GF-D8 (cell line): Measurements from ENCODE around the gene TMCO4.

Source experiments
- DNase-seq: peaks from one replicate; lab custom pipeline; 2025; lab: John Stamatoyannopoulos, UW

The TMCO4 gene

GRCh38 chr1:19684677-19685076 is 115.0 kb downstream of the TMCO4 start:
- DNase-seq, result no peak

DNA sequence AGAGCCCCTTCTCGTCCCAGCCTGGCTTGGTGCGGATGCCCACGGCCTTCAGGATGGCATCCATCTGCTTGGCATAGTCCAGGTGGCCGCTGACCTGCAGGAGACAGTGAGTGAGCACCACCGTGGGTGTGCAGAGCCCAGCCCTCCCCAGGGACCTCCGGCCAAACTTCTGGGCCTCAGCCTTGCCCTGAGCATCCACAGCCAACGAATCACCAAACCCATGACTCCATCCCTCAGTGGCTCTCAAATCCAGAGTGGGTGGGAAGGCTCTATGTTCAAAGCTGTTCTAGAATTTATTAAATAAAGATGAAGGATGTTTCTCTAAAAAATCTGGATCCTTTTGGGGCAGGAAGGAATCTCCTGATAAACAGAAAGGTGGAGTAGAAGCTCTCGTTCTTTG is 116.4 kb downstream of the TMCO4 start:
- DNase-seq, result no peak

GRCh38 chr1:19682901-19683300 is 116.8 kb downstream of the TMCO4 start:
- DNase-seq, result no peak

GRCh38 chr1:19682257-19682656 is 117.5 kb downstream of the TMCO4 start:
- DNase-seq, result no peak

DNA sequence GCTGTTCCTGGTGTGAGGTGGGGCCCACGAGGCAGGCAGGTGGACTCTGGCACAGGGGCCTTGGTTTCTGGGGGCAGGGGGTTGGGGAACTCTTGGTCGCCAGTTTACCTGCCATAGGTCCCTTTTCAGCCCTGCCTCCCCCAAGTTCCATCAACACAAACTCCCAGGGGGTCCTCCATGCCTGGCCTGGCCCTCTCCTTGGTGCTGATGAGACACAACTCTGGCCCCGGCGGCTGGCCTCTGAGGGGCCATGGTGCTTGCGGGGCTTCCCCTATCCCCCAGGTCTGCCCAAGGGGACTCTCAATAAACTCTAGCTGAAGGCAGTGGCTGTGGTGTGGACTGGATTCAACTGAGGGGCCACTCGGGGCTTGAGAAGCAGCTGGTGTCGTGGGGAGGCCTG is 119.1 kb downstream of the TMCO4 start:
- DNase-seq, result no peak

DNA sequence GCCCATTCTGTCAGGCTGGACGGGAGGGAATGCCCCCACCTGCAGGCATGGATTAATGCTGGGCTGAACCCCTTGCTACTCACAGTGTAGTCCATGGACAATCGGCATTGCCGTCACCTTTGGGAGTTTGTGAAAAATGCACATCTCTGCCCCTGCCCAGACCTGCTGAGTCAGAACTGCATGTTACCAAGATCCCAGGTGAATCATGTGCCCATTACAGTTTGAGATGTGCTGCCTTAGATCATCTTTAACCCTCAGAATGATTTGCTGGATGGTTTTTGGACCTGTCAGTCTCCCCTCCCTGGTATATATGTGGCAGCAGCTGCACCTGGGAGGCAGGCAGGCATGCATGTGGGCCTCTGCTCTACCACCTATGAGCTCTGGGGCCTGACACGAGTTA is 120.0 kb downstream of the TMCO4 start:
- DNase-seq, result no peak

DNA sequence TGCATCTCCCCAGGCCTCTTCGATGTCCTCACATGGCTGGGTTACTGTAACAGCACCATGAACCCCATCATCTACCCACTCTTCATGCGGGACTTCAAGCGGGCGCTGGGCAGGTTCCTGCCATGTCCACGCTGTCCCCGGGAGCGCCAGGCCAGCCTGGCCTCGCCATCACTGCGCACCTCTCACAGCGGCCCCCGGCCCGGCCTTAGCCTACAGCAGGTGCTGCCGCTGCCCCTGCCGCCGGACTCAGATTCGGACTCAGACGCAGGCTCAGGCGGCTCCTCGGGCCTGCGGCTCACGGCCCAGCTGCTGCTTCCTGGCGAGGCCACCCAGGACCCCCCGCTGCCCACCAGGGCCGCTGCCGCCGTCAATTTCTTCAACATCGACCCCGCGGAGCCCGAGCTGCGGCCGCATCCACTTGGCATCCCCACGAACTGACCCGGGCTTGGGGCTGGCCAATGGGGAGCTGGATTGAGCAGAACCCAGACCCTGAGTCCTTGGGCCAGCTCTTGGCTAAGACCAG is 120.7 kb downstream of the TMCO4 start:
- no peak for DNase-seq

DNA sequence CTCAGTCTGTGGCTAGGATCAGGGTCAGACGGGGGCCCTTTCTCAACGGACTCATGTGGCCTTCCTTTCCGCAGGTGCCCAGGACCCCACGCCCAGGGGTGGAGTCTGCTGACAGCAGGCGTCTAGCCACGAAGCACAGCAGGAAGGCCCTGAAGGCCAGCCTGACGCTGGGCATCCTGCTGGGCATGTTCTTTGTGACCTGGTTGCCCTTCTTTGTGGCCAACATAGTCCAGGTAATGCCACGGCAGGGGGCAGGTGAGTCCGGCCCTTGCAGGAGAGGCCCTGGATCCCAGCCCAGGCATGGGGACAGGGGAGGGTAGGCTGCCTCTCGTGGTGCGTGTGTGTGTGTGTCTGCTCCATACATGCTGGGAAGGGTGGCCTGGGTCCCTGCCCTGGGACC is 121.2 kb downstream of the TMCO4 start:
- DNase-seq, result no peak

- no peak for DNase-seq
Measured at GRCh38 chr1:19676438-19676922, 123.2 kb downstream of the TMCO4 start.

- DNase-seq, result no peak
Measured at GRCh38 chr1:19675797-19676196, 123.9 kb downstream of the TMCO4 start.

GRCh38 chr1:19672237-19672636 is 127.5 kb downstream of the TMCO4 start:
- no peak for DNase-seq

DNA sequence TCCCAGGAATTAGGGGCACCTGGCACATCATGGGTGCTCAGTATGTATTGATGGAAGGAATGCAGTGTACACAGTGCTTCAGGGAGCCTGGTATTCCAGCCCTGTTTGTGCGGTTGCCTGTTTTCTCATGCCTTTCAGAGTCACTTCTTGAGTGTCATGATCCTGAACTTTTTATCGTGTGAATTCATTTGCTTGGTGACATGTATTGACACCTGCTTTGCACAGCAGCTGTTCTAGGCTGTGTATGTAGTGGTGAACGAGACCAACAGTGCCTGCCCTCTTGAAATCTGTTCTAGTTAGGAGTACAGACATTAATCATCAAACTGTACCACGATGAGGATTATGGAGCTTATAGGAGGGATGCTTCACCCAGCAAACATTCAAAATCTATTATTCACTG is 128.9 kb downstream of the TMCO4 start:
- no peak for DNase-seq

DNA sequence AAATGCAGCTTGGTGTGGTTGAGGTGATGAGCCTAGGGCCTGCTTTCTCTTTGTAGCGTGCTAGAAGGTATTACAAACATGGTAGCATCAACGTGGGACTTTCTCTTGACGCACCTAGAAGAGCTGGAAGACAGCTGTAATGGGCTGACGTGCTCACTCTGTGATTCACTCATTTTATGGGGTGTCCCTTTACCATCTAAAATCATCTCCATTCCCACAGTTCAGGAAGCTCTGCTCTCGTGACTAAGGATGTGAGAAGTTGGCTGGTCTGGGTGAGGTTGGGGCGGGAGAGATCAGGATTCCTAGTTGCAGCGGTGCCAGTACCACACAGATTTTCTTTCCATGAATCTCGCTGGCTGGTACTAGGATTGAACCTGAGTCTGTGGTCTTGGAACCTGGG is 130.8 kb downstream of the TMCO4 start:
- no peak for DNase-seq

DNA sequence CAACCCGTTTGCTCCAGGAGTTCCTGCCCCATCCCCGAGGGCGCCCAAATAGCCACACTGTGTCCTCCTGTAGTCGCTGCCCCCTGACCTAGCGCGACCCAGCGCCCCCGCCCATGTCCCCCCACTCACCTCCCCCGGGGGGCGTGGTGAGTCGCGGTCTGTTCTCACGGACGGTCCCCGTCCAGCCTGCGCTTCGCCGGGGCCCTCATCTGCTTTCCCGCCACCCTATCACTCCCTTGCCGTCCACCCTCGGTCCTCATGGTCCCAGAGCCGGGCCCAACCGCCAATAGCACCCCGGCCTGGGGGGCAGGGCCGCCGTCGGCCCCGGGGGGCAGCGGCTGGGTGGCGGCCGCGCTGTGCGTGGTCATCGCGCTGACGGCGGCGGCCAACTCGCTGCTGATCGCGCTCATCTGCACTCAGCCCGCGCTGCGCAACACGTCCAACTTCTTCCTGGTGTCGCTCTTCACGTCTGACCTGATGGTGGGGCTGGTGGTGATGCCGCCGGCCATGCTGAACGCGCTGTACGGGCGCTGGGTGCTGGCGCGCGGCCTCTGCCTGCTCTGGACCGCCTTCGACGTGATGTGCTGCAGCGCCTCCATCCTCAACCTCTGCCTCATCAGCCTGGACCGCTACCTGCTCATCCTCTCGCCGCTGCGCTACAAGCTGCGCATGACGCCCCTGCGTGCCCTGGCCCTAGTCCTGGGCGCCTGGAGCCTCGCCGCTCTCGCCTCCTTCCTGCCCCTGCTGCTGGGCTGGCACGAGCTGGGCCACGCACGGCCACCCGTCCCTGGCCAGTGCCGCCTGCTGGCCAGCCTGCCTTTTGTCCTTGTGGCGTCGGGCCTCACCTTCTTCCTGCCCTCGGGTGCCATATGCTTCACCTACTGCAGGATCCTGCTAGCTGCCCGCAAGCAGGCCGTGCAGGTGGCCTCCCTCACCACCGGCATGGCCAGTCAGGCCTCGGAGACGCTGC is 133.9 kb downstream of the TMCO4 start:
- DNase-seq, result no peak

- no peak for DNase-seq
Measured at GRCh38 chr1:19665186-19665495, 134.6 kb downstream of the TMCO4 start.

GRCh38 chr1:19664453-19665185 is 135.1 kb downstream of the TMCO4 start, which contains the start of gene HTR6:
Gene HTR6, plus strand, starts transcription at chr1:19664875. Its CDS starts 879 bp downstream, at chr1:19665754.
- no peak for DNase-seq

- no peak for DNase-seq
Measured at GRCh38 chr1:19662313-19662712, 137.4 kb downstream of the TMCO4 start.

GRCh38 chr1:19661721-19662228 is 137.9 kb downstream of the TMCO4 start:
- DNase-seq, result no peak

- DNase-seq, result no peak
Measured at GRCh38 chr1:19658186-19658585, 141.5 kb downstream of the TMCO4 start.

- no peak for DNase-seq
Measured at GRCh38 chr1:19657511-19657910, 142.2 kb downstream of the TMCO4 start.

- DNase-seq, result no peak
Measured at GRCh38 chr1:19656780-19657466, 142.8 kb downstream of the TMCO4 start.
